GM12891 (cell line): Measurements from ENCODE around the gene ZFPM1.

Experiments used
- PAX5 ChIP-seq: IDR thresholded peaks from 2 replicates; pipeline ENCODE4 v1.6.1; 2011; ENCODE audit warnings: low read length, moderate library complexity, mild to moderate bottlenecking; ENCODE audit not compliant: insufficient read depth, severe bottlenecking
- POLR2A ChIP-seq: IDR thresholded peaks from 2 replicates; pipeline ENCODE4 v1.6.1; 2011; ENCODE audit warnings: low read depth, low read length, control low read depth
- POLR2AphosphoS5 ChIP-seq: IDR thresholded peaks from 2 replicates; pipeline ENCODE4 v1.6.1; 2011; ENCODE audit warnings: low read depth, low read length, control low read depth
- POU2F2 ChIP-seq: IDR thresholded peaks from 2 replicates; pipeline ENCODE4 v1.6.1; 2011; ENCODE audit warnings: low read depth, mild to moderate bottlenecking, control low read depth, low read length, moderate library complexity
- SPI1 ChIP-seq: IDR thresholded peaks from 2 replicates; pipeline ENCODE4 v1.6.1; 2011; ENCODE audit warnings: low read depth, low read length, control low read depth
- TAF1 ChIP-seq: IDR thresholded peaks from 2 replicates; pipeline ENCODE4 v1.6.1; 2011; ENCODE audit warnings: low read depth, low read length, control low read depth

DNA sequence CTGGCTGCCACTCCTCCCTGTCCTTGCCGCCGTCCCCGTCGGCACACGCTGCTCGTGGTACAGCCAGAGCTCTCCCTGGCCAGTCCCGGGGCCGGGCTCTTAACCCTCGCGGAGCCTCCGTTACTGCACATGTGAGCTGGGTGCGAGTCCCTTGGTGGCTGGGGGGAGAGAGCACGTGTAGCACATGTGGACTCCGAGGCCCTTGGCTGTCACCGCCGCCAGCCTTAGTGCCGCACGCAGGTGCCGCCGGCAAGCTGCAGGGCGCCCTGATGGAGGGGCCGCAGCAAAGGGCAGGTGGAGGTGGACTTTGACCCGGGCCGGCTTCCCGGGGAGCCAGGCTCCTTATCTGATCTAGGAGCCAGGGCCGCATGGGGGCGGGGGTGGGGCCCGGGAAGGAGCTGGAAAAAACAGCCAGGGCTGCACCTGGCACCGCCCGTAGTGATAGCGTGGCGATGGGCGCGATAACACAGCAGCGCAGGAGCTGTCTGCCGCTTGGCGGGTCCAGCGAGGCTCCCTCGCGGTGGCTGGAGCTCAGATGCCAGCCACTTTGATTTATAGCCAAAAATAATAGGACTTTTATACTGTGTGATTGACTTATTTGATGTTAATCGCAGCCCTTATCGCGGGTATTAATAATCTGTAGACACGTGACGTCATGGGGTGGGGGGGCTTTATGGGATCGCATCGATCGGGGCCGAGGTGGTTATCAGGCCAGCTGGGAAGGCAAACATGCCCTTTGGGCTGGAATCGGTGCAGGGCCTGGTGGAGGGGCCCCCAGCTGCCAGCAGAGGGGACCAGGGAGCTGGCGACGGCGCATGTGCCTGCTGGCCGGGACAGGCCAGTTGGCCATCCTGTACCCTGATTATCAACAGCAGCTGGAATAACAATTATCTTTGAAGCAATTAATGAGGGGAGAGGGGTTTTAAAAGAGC, 35.1 kb downstream of the ZFPM1 start:
- TF ChIP-seq TAF1 (no peak), POLR2AphosphoS5 (no peak), POLR2A (no peak), SPI1 (no peak), PAX5 (no peak), POU2F2 (no peak)
